ENCODE measurements around the gene PDZD11.
"Not testable (repeated sequence)": the region's sequence is repeated elsewhere in the genome, so short reads cannot be mapped to it uniquely, and the experiment has no call there.

PDZD11 gene

DNA sequence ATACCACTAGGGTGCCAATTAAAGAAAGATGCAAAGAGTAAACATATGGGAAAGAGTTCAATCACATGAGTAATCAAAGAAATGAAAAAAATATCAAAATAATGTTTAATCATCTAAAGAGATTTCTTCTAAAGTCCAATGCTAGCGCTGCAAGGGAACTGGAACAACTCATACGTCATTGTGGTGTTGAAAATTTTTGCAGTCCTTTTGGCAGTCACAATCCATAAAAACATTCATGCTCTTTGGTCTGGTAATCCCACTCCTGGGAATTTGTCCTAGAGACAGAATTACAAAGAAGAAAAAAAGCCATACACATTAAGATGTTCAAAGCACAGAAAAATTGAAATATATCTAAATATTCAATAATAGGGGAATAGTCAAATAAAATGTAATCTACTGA is 34.3 kb downstream of the PDZD11 start:
- no peak for FAIRE-seq

DNA sequence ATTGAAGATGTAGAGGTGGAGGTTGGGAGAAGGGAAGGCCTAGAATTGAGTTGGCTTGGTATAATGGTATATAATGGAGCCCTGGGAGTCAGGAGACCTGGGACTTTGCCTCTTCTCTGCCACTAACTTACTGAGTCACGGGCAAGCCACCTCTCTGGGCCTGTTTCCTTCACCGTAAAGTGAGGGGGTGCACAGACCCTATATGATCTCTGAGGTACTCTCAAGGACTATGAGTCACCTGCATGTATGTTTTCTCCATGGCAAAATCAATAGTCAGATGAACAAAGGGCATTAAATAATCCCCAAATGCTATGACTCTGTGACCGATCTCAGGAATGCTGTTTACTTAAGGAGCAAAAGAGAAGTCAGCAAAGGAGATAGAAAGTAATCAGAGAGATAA is 34.8 kb downstream of the PDZD11 start:
- FAIRE-seq, result no peak

DNA sequence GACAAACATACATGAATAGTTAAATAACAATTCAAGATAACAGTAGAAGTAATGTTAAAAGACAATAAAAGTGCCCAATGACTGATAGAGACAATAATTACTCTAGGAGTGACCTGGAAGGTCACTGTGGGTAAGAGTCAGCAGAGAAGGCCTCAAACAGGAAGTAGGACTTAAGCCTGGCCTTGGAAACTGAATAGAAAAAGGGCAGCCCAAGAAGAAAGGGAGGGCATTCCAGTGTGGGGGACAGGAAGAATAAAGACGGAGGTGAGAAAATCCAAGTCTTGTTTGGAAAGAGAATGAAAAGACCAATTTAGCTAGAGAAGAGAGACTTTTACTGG is 35.7 kb downstream of the PDZD11 start:
- FAIRE-seq, result no peak

DNA sequence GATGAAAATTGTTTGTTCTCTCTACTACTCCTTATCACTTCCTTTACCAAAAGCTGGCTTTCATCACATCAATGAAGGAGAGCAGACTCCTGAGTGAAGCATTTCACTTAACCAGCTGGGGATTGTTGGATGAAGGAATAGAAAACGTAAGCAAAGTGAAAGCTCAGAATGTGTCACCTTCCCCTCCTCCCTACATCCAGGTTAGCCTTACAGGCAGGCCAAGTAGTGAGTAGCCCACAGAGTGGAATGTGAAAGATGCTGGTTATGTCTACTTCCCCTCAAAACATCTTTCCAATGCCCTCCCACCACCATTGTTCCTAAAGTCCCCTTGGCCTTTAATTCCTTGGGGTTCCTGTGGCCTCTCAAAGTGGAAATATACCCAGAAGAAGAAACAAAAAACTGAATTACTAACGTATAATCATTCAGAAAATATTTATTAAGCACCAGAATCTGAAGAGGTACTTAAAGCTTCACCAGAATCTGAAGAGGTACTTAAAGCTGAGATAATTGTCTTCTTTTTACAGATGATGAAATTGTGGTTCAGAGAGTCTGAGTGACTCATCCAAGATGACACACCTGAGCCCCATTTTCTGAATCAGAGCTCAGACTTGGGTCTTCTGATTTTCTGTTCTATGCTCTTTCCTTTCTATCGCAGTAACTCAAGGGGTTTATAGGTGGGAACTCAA is 36.2 kb downstream of the PDZD11 start:
- no peak for FAIRE-seq

GRCh38 chrX:70252491-70252890 is 37.2 kb downstream of the PDZD11 start:
- FAIRE-seq, result no peak

DNA sequence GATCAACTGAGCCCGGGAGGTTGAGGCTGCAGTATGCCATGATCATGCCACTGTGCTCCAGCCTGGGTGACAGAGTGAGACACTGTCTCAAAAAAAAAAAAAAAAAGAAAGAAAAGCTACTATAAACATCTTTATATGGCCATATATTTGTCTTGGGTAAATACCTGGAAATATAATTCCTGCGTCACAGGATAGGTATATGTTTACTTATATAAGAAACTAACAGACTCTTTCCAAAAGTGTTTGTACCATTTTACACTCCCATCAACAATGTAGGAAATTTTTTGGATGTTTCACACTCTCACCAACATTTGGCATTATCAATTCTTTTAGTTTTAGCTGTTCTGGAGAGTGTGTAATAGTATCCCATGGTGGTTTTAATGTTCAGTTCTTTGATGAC is 42.5 kb downstream of the PDZD11 start:
- FAIRE-seq, result no peak

DNA sequence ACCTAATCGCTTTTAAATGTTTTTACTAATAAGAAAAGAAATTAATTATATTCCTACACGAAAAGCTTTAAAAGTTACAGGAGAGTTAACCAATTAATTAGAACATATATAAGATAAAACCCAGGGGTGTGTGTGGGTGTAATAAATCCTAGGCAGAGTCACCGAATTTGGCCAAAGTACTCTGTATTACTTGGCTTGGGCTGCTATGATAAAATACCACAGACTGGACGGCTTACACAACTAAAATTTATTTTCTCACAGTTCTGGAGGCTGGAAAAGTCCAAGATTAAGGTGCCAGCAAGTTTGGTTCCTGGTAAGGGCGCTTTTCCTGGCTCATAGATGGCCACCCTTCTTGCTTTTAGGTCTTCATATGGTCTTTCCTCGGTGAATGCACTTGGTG is 44.8 kb downstream of the PDZD11 start:
- no peak for FAIRE-seq

GRCh38 chrX:70243601-70244000 is 46.1 kb downstream of the PDZD11 start:
- FAIRE-seq, result not testable (repeated sequence)

DNA sequence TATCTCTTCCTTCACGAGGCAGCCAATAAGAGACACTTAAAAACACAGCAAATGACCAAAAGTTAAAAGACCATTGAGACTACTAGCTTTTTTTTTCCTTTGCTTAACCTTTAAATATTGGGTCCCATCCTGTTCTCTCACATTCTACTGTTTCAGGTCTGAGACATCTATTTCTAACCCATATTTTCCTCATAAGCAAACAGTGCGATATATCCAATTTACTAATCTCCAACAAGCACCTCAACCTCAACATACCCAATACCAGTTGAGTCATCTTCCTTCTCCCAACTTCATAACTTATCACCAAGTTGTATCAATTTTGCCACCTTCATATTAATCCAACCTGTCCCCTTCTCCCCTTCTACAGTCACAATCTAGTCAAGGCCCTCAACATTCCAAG is 48.2 kb downstream of the PDZD11 start:
- FAIRE-seq, result no peak

DNA sequence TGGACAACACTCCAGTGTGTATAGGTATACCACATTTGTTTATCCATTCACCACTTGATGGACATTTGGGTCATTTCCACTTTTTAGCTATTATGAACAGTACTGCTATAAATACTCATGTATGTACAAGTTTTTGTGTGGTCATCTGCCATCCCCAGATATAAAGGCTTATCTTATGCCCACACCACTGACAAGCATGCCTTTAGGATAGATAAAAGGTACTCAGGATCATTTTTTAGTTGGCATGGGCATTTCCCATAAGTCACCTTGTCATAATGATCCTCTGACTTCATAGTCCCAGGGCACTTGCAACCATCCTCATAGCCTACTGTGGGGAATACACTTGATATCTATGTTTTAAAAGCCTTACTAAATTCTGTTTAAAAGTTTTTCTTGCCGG is 49.0 kb downstream of the PDZD11 start:
- no peak for FAIRE-seq
